NCI-H82 treated with DMSO at 0.1 percent for 48 hours (cell line): ENCODE results near the gene SFI1.

Experiments used
- DNase-seq: peaks from one replicate; lab custom pipeline; 2025; ENCODE audit not compliant: unreplicated experiment; lab: John Stamatoyannopoulos, UW

Gene SFI1

GRCh38 chr22:31614781-31615490 lies 118.6 kb downstream of the SFI1 start:
- DNase-seq = no peak

- no peak for DNase-seq
These were observed 119.1 kb downstream of the SFI1 start for GRCh38 chr22:31615491-31615860.

- DNase-seq = no peak
These were observed 119.6 kb downstream of the SFI1 start for GRCh38 chr22:31615940-31616314.

GRCh38 chr22:31616315-31616980 lies 120.1 kb downstream of the SFI1 start:
- no peak for DNase-seq

GRCh38 chr22:31618057-31618456 lies 121.7 kb downstream of the SFI1 start:
- no peak for DNase-seq

- DNase-seq = no peak
These were observed 122.3 kb downstream of the SFI1 start for GRCh38 chr22:31618471-31619176.

- no peak for DNase-seq
These were observed 123.4 kb downstream of the SFI1 start for GRCh38 chr22:31619611-31620300.

GRCh38 chr22:31620756-31621480 lies 124.6 kb downstream of the SFI1 start:
- no peak for DNase-seq

- no peak for DNase-seq
These were observed 125.3 kb downstream of the SFI1 start for GRCh38 chr22:31621507-31622124.

GRCh38 chr22:31622980-31623379 lies 126.6 kb downstream of the SFI1 start:
- no peak for DNase-seq

GRCh38 chr22:31623592-31624304 lies 127.4 kb downstream of the SFI1 start:
- DNase-seq = no peak

GRCh38 chr22:31625257-31625640 lies 128.9 kb downstream of the SFI1 start:
- no peak for DNase-seq

GRCh38 chr22:31625661-31626426 lies 129.5 kb downstream of the SFI1 start:
- no peak for DNase-seq

- DNase-seq = no peak
These were observed 130.3 kb downstream of the SFI1 start for GRCh38 chr22:31626427-31627150.

- no peak for DNase-seq
These were observed 130.9 kb downstream of the SFI1 start for GRCh38 chr22:31627223-31627731.

GRCh38 chr22:31628362-31628761 lies 132.0 kb downstream of the SFI1 start:
- no peak for DNase-seq

GRCh38 chr22:31628969-31629708 lies 132.8 kb downstream of the SFI1 start:
- DNase-seq = no peak

- no peak for DNase-seq
These were observed 133.4 kb downstream of the SFI1 start for GRCh38 chr22:31629741-31630184.
